GM19463 (cell line): Measurements from ENCODE around the gene FAM53B.

Experiments
- ATAC-seq: cut with Tn5 transposase; IDR thresholded peaks from one replicate; pipeline ENCODE4 v1.9.1; 2021; ENCODE audit warnings: mild to moderate bottlenecking, moderate library complexity; ENCODE audit not compliant: unreplicated experiment

Gene FAM53B

GRCh38 chr10:124632064-124632531, 112.1 kb downstream of the FAM53B start:
- no peak for ATAC-seq

GRCh38 chr10:124630551-124630950, 113.6 kb downstream of the FAM53B start:
- no peak for ATAC-seq

- no peak for ATAC-seq
Observed at GRCh38 chr10:124629842-124630241, 114.3 kb downstream of the FAM53B start.

DNA sequence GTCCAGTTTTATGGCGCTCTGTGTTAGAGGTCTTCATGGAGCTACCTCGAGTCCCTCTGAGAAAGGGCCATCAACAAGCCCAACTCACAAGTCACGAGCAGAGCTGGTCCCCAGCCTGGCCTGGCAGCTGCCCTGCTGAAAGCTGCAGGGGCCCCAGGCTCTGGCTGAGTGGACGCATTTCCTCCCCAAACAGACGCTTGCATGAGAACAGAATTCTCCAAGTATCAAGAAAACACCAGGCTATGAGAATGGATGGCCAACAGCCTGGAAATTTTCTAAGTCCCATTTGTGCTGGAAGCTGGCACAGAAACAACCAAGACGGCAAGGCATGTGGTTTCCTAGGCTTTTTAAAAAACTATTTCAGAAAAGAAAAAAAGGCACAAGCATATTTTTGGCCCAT, 114.8 kb downstream of the FAM53B start:
- ATAC-seq = no peak

DNA sequence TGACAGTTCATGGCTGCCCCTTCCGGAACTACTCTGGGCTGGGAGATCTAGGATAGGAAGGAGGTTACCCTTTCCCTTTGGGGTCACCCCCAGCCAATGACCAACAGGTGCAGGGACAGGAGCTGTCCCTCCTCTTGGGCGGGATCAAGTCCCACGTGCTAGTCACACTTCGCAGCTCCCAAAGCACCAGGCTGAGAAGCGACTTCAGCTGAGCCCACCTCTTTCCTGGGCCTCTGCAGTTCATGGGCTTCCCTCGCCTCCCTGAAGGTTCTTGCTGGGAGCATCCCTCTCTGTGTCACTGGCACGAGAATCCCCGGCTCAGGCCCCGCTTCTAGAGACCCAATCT, 115.5 kb downstream of the FAM53B start:
- no peak for ATAC-seq

DNA sequence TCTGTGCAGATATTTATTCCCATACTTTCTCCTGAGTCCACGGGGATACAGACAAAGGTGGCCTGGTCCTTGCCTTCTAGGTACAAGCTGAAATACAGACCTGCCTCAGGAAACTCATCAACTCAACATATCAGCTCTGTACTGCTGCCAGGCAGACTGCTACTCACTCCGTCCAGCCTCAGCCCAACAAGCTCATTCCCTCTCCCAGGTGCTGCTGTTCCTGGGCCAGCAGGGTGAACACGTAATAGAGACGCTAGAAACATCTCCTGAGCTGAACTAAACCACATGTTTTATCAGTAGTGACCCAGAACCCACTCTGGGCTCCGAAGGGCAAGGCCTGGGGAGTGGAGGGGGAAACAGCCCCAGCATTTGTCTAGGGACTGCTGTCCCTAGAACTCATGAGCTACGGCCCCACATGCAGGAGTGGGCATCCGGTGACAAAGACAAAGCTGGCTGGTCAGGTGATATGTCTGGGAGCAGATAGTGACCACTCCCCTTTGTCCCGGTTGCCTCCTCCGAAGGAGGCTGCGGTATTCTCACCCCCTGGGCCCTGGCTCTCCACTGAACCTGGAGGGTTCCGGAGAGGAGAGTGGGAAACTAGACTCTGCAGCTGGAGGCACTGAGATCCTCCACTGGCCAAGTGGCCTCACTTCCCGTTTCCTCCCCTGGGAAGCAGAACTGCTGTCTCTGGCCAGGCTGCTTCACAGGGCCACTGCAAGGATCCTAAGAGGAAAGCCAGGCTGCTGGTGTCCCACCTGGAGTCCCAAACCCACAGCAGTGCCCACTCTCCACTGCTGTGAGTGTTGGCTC, 116.1 kb downstream of the FAM53B start:
- no peak for ATAC-seq

- ATAC-seq = peak; percentile 90
Observed at GRCh38 chr10:124626759-124627380, 117.3 kb downstream of the FAM53B start.

- no peak for ATAC-seq
Observed at GRCh38 chr10:124625831-124626238, 118.3 kb downstream of the FAM53B start.

DNA sequence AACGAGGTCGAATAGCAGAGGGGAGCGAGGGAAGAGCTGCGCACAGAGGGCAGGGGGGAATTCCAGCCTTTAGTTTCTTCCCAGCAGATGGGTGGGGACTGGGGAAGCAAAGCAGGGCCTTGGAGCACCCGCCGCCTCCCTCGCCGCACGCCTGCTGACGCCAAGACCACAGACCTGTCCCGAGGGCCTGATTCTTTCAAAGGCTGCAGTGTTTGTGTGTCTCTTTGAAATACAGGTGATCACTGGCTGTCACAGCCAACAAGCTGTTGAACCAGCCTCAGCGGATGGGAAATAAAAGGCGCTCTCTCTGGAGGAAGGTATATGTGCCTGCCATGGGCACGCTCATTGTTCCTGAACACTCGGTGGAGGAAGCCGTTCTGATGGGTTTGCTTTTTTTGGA, 119.3 kb downstream of the FAM53B start:
- no peak for ATAC-seq

- ATAC-seq = no peak
Observed at GRCh38 chr10:124624466-124624865, 119.7 kb downstream of the FAM53B start.

GRCh38 chr10:124624006-124624405, 120.2 kb downstream of the FAM53B start:
- no peak for ATAC-seq

DNA sequence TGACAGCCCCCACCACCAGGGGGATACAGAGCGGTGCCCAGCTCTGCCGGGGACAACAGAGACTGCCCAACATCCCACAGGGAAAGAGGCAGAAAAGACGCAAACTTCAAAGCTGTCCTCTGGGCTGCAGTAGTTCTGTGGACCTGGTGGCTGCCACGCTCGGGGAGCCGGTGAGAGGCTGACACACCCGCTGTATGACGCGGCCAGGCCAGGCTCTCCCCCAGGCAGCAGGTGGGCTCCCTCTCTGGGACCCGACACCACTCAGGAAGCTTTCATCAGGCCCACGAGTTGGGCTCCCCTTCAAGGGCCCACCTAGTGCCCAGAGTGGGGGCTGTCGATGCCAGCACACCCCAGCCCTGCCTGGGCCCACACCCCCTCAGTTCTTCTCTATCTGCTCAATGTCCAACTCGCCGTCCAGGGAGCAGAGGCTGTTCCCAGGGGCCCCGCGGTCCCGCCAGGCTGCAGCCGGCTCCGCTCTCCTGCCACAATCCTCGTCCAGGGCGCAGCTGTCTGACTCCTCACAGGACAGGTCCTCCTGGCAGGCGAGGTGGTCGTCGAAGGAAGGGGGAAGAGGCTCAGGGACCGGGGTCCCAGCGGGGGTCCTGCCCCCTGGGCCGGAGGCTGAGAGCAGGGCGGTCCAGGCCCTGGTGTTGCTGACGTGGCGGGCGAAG, 121.2 kb downstream of the FAM53B start:
- no peak for ATAC-seq

DNA sequence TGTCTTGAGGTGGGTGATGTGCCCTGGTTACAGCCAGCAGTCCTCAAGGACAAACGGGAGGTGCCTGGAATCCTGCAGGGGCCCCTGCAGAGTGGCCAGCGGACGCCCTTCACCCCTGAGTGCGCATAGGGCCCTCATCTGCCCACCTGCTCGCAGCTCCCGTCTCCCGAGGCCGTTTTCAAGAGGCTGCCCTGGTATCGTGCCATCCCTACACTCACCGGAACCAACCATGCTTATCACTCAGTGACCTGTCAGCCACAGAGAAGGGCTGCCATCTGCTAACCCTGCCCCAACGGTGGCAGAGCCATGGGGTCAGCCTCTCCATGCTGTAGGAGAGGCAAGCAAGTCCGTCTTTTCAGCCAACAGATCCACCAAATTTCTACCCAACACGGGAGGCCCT, 122.0 kb downstream of the FAM53B start:
- ATAC-seq = no peak

DNA sequence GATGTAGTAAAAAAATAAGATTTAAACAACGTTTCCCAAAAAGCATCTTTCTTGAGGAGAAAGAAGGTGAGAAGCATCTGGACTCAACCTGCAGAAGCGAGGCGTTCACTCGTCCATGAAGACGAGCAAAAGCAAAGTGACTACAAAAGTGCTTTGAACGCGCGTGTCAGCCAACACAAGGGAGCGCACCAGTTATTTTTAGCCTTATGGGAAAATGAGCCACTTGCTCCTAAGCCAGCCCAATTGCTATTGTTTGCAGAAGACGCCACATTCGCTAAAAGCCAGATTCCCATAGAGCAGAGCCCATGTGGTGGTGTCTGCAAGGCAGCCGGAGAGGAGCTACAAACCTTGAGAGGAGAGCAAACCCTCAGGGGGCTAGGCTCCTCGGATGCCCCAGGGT, 122.5 kb downstream of the FAM53B start:
- no peak for ATAC-seq

- peak; percentile 51 for ATAC-seq
Observed at GRCh38 chr10:124619802-124620490, 124.2 kb downstream of the FAM53B start.

DNA sequence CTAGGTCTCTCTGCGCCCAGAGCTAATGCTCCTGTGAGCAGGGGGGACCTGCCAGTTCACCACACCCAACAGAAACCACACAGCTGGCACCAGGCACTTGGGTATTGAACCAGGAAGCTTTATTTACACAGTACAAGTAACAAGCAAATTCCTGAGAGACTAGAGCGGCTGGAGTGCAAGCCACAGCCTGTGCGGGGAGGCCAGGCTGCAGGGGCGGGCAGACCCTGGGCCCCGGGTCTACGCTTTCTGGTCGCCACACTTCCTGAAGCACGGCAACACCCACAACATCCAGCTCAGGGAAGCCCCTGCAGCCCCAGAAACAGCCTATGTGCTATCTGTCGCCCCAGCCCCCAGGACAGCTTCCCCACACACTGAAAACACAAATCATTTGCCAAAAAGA, 125.0 kb downstream of the FAM53B start:
- ATAC-seq = no peak

DNA sequence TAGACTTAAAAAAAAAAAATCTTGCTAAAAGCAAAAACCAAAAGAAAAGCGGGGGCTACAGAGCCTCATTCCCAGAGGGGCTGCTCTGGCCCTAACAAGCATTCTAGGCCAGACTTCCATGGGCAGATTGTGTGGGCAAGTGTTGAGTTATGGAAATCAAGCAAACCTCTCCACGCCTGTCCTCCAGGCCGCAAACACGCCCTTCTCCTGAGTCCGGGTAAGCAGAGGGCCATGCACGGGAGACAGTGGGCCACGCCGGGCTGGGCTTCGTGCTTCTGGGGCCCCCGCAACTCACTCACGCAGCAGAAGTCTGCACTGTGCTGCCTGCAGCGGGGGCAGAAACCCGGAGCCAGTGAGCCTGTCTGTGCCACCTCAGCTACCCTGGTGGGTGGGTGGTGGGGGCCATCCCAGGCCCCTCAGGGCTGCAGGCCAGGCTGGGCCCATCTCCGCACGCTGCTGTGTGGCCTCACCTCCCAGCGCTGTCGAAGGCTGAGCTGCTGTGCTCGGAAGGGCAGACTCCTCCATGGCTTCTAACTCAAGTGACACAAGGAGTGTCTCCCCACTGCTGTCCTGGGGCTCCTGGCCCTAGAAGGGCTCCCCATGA, 125.6 kb downstream of the FAM53B start:
- no peak for ATAC-seq

- ATAC-seq = no peak
Observed at GRCh38 chr10:124616836-124617130, 127.4 kb downstream of the FAM53B start.

DNA sequence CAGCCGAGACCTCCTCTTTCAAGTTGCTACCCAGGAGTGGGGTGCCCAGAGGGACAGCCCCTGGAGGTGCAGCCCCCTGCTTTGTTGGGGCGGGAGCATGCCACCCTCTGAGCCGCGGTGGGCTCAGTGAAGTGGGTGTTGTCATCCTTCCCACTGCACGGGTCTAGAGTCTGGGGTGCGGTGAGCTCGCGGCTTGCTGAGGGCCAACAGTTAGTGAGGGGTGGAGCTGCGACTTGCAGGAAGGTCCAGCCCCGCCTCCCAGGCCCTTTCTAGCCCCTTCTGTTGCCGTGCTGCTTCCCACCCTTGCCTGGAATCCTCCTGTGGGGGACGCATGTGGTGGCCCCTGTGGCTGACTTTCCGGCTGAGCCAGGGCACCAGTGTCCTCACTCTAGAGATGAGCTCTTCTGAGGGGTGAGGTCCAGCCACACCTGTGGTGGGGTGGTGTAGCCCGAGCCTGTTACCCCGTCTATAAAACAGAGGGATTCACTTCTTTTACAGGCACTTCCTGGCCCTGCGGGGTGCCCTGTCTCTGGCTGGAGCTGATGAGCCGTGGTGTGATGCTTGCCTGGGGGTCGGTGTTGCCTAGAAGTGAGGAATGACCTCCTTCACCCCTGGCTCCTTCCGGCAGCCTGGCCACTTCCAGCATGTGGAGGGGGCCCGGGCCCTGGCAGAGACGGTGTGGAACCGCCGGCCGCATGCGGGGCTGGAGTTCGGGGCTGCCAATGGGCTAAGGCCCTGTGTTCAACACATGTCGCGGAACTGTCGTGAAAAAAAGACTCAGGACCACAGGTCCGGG, 127.9 kb downstream of the FAM53B start:
- ATAC-seq = no peak

DNA sequence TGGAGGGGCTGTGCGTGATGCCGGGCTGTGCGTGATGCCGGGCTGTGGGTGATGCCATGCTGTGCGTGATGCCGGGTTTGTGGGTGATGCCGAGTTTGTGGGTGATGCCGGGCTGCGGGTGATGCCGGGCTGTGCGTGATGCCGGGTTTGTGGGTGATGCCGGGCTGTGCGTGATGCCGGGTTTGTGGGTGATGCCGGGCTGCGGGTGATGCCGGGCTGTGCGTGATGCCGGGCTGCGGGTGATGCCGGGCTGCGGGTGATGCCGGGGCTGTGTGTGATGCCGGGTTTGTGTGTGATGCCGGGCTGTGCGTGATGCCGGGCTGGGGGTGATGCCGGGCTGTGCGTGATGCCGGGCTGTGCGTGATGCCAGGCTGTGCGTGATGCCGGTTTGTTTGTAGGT, 128.9 kb downstream of the FAM53B start:
- no peak for ATAC-seq
